OCI-M2 (cell line): ENCODE measurements around the gene WNT7B.

Experiments used
- DNase-seq: peaks from one replicate; lab custom pipeline; 2025; ENCODE audit not compliant: unreplicated experiment; lab: John Stamatoyannopoulos, UW

Gene WNT7B

DNA sequence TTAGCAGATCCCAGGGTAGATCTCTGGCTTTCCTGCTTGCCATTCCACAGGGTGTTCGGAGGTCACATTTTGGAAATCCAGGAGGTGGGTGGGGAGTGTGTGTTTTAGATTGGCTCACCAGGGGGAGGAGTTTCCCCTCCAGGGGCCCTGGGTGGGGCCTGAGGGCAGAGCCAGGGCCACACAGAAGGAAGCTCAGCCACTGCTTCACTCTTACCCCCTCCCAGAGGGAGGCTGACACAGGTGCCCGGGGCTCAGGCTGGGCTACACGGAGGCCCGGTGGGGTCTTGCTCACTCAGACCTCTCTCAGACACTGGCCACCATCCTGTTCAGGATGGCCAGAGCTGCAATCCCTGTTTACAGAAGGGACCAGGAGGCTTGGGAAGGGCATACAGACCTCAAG, 2.5 kb downstream of the WNT7B start:
- DNase-seq = no peak

DNA sequence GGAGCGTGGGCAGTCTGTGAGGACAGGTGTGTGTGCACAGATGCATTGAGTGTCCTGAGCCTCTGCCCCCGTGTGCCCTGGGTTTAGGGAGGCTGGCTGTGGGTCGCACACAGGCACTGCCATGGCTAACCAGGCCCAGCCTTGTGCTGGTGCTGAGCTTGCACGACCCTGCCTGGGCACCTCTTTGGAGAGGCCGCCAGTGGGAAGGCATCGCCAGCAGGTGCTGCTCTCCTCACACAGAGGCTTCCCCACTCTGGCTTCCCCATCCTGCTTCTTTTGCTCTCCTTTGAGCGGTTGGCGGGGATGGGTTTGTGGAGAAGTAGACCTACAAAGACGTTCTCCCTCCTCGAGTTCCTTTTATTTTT, 4.1 kb downstream of the WNT7B start:
- DNase-seq = no peak

DNA sequence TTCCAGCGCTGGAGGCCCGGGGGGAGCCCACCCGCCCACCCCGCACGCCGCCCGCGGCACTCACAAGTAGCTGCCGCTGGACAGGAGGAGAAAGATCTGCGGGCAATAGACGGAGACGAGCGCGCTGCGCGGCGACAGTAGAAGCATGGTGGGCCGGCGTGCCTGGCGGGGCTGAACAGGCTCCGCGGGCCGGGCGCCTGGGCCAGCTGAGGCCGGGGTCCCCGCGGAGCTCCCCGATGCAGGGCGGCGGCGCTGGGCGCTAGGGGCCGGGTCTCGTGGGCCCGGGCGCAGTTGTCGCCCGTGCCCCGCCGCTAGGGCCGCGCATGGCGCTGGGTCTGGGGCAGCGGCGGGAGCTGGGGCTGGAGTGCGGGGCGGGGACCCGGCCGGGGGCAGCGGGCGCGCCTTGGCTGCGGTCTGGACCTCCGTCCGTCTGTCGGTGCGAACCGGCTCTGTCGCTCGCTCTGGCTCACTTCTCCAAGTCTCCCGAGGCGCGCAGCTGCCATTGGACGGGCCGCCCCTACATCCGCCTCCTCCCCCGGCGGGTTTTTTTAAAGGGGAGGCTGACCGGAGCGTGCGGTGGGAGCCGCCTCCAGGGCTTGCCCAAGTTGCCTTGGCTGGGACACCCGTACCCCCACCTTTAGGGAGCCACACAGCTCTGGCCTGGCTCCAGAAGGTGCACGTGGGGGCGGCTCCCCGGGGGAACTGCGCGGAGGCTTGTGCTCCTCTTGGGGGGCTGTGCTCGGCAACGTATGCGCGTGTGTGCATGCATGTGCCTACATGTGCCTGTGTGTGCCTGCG, 4.7 kb downstream of the WNT7B start:
- no peak for DNase-seq

DNA sequence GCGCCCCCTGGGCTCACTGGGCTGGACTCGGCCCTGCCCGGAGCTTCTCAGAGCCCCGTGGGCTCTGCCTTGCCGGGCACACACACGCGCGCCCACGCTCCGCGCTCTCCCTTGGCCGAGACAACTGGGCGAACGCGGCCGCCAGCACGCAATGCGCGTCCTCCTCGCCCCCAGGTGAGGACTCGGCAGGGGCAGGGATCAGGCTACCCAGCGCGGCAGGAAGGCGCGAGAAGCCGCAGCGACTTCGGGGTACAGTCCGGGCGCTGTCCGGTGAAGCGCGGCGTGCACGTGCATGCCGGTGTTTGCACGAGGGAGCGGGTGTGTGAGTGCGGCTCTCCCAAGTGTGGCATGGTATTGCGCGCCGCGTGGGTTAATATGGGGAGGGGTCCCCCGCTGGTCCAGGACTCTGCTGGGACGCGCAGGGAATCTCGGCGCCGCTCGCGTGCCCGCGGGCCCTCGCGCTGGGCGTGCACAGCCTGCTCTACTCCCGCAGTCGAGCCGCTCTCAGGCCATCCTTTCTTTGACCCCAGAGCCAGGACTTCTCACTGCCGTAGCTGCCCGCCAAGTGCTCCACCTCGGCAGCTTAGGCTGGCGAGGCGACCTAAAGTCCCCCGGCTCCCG, 5.4 kb downstream of the WNT7B start:
- no peak for DNase-seq

DNA sequence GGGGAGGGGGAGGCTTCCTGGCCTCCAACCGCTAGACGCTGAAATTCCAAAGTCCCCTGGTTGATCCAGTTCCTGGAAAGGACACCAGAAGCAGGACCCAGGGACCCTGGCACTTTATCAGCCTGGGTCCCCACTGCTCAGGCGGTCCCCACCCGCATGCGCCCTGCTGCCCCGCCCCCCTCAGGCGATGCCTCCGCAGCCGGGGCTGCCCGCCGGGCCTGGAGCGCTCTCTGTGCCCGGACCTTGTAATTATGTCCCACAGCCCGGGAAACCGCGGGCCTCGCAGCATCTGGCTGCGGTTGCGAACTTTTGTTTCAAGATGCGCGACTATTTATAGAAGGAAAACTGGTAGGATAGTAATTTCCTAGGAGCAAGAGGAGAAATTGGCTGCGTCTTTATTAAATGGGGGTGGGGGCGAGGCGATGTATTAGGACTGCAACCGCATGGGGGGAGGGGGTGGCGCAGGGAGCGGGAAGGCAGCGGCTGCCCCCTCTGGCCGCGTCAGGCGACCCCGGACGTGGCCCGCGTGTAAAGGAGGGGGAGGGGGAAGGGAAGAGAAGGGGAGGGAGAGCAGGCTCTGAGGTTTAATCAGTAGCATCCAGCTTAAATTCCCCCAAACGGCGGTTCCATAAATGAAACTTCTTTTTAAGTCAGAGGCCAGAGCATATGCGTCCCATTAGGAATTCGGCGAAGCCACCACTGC, 6.1 kb downstream of the WNT7B start:
- DNase-seq = no peak

DNA sequence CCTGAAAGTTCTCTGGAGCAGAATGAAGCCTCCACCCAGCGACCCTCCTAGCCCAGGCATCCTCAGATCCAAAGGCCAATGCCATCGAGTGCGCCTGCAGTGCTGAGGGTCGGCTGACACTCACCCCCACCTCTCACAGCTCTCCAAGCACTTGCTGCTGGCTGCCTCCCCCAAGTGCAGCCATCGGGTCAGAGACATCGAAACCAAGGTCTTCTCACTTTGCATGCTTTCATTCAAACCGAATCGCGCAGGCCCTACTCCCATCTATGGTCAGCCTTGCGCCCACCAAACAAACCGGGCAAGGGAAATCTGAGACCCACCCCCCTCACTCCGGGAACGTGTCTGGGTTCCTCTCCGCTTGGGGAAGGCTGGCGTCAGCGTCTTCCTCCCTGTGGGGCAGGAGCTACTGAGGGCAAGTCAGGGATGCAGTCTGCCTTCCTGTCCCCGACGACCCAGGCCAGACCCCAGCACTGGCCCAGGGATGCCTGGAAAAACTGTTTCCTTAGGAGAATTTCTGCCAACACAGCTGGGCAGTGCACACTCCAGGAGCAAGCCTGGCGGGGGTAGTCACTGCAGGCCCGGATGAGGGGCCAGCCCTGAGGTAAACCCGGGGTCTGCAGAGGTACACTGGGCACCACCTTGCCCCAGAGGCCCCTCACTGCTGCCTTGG, 7.0 kb downstream of the WNT7B start:
- DNase-seq = no peak

DNA sequence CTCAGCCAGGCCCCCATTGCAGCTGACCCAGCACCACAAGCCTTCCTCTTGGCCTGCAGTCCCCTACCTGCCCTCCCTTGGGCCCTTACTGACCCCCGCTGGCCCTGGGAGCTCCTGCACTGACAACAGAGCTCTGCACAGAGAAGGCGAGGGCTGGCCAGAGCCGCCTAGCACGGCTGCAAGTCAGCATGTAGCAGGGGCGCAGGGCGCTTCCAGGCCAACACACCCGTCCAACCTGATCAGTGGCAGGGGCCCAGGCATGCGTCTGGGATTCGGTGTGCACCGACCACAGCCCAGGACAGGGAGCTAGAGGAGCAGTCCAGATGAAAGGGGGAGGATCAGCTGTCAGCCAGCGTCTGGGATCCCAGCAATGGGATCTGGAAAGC, 7.6 kb downstream of the WNT7B start:
- no peak for DNase-seq

DNA sequence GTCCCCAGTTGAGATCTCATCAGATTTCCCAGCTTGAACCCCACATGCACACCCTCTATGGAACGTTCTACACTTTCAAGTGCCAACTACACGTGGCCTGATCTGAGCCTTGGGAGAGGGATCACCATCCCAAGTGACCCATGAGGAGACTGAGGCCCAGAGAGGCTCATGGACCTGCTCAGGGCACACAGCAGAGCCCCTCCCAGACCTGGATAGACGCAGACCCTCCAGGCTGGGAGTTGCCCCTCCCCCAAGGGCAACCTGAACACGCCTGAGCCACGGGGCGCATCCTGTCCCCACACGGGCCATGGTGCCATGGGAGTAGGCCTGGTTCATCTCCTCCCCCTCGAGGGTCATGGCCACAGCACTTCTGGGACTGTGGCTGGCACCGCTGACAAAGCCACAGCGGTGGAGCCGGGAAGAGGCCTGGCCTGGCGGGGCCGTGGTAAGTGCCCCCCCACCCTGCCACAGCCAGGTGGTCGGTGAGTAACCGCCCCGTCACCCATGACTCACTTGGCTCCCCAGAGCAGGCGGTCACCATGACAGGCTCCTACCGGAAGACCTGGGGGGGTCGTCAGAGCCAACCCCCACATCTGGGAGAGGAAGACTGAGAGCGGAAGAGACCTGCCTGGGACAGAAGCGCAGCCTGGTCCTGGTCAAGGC, 8.1 kb downstream of the WNT7B start:
- DNase-seq = no peak

DNA sequence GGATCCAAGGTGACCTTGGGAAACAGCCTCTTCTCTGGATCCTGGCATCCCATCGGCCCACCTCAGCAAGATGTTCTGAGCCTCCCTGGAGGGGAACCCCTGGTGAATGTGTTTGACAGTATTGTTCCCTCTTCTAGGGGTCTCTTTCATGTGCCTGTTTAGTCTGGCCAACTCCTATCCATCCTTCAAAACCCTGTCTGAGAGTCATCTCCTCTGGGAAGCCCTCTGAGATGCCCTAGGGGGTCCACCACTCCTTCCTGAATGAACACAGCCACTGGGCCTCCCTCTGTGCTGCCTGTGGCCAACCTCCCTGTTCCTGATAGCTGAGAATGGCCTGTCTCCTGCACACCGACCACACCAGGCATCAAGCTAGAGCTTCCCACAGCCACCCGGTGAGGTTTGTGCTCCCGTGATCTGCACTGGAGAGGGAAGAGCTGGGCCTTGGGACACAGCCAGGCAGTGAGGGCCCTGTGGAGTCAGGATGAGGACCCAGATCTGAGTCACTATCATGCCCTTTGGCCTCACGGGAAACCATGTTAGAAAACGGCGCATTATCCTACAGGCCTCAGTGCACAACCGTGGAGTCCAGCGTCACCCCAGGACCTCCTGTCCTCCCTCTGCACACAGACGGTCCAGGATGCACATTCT, 8.8 kb downstream of the WNT7B start:
- no peak for DNase-seq

DNA sequence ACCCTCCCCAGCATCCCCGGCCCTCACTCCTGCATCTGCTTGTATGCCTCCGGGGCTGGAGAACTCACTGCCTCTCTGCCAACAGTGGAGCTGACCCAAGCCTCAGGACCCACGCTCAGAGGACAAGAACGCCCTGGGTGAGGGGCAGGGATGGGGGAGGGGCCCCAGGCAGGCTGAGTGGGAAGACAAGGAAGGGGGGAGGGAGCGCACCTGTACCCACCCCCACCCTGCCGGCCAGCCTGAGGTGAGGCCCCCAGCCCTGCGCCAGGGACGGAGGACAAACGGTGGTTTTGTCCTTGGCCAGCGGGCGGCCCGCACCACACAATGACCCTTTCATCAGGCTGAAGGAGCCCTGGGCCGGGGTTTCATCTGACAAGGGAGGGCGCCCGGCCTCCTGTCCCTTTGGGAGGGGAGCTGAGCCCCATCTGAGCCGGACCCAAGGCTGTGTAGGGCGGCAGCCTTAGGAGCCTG, 10.0 kb downstream of the WNT7B start:
- DNase-seq = no peak

DNA sequence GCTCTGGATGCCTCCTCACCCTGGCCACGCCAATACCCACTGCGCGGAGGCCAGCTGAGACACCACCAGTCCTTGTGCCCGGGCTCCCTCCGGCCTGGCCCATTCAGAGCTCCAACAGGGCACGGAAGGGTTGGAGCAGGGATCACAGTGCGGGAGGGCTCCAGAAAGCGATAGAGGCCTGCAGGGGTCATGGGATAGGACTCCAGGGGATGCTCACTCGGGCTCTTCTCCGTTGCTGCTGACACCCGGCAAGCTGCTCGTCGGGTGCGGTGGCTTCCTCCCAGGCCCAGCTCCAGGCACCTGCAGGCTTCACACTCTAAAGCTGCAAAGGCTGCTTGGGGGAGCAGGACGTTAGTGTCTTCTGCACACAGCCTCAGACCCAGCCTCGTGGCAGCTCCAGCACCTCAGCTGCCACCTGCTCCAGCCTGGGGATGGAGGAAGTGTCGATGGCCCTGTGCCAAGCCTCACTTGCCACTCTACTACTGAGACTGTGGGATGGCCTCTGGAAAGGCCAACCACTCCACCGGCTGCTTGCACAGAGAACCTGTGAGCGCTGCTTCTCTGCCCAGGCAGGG, 10.6 kb downstream of the WNT7B start:
- DNase-seq = no peak

DNA sequence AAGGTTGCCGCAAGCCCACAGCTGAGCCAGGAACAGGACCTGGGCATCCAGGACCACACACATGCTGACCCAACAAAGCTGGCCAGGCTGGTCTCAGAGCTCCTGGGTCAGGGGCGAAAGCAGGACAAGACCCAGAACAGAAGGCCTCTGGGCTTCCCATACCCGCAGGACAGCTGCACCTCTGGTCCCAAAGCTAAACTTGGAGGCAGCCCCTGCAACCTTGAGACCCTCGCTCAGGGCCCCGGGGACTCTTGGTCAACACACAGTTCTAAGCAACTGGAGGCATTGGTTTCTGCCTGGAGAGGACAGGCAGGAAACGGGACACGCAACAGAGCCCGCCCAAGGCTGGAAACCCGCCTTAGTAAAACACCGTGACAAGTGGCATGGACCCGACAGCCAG, 11.4 kb downstream of the WNT7B start:
- DNase-seq = no peak

DNA sequence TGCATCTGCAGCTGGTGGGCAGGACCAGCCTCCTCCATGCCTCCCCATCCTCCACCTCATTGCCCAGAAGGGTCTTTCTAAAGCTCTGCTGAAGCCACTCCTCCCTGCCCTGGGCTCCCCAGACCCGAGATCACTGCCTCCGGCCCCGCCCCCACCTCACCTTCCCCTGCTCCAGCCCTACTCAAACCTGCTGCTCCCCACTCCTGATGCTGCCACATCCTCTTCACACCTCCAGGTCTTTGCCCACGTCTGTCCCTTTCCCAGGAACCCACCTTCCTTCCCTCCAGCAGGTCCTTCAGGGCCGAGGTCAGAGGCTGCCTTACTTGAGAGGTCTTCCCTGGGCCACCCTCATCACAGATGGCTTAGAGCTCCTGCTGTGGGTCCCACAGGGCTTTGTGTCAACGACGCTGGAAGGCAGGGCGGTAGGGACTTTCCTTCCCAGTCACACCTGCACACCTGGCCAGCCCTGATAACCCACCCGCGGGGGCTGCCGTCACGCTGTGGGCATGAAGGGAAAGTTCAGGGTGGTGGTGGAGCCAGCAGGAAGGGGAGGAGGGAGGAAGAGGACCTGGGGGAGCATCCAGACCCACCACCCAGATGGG, 11.9 kb downstream of the WNT7B start:
- no peak for DNase-seq

DNA sequence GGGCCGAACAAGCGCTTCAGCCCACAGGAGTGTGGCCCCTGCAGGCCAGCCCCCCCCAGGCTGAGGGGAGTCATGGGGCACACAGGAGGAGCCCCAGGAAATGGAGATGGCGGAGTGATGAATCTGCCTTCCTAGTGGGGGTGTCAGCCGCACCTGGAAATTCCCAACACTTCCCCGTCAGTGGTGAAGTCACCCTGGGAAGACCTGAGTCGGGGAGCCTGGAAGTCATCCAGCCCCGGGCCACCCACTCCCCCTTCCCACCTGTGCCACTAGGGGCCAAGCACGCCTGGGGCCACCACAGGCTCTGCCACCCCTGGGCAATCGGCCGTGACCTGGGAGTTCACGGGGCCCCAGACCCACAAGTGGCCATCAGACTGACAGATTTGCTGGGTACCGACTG, 12.6 kb downstream of the WNT7B start:
- no peak for DNase-seq

DNA sequence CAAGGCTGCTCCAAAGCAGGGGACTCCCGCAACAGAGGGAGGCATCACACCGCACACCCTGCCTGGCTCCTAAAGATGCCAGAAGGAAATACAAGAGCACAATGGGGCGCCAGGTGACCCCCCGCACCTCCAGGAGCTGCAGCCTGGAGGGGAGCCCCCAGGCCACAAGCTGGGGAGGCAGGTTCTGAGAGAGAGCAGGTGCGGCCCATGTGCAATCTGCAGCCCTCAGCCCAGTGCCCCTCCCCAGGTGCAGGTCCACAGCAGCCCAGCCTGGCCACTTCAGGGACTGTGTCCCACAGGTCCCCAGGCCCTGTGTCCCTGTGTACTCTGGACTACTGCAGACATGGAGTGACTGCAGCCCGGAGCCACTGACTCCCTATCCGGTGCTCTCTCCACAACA, 13.1 kb downstream of the WNT7B start:
- DNase-seq = no peak

DNA sequence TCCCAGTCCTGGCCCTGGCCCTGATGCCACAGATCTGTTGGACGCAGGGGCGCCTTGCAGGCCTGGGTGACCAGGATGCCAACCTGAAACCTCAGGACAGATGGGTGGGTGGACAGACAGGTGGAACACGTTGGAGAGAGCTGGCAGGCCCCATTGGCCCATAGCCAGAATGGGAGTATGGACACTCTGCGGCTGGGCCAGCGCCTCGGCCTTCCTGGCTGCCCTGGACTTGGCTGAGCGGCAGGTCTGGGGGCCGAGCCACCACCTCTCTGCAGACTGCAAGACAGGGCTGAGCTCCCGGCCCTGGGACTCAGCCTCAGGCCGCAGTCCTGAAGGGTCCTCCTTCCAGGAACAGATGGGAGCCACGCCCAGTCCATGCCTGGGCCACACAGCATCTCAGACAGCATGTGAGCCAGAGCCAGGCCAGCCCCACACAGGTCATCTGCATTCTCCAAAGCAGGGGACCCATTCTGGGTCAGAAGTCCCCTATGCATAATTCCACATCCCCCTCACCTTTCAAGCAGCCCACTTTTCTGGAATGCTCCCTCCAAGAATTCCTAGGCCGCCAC, 14.1 kb downstream of the WNT7B start:
- no peak for DNase-seq

DNA sequence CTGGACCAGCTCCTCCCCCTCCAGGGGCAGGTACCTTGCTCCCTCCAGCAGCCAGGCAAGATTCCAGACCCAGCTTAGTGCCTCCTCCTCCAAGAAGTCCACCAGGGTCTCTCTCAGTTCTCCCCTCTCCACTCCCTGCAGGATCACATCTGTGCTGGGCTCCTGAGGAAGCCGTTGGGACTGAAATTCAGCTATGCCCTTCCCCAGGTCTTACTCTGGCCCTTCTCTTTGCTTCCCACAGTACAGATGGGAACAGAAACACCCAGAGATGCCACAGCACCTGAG, 14.6 kb downstream of the WNT7B start:
- DNase-seq = no peak

DNA sequence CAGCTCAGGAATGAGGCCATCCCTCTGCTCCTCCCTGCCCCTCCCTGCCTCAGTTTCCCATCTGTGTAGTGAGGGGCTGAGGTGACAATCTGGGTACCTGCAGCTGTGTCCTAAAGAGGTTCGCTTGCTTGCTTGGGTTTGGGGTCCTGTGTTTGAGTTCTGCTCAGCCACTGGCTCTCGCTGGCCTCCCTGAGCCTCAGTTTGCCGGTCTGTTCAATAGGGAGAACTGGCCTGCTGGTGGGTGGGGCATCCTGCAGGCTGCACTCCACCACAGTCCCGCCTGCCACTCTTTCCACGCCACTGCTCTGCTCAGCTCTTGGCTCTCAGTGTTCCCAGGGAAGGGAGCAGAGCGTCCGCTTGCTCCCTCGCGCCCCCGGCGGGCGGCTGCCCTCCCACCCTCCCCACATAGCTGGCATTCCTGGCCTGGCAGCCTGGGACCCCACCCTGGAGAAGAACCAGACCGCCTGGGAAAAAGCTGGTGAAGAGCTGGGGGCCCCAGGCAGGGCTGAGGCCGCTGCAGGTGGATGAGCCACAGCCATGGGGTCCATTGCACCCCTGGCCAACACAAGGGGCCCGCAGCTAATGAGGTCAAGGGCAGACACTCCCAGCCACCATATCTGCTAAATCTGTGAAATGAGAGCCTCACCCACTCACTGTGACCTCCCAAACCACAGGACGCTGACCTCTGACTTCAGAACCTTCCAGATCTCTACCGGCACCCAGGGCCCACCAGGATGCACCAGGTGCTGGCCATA, 15.1 kb downstream of the WNT7B start:
- no peak for DNase-seq
